Muscle layer of duodenum (tissue), 2 donors: ENCODE data around the gene RPL10.
"Not testable (repeated sequence)": the region's sequence is repeated elsewhere in the genome, so short reads cannot be mapped to it uniquely, and the experiment has no call there.

Experiments used
- H3K27ac ChIP-seq: one replicate; pipeline ENCODE4 v1.7.0; 2013; ENCODE audit warnings: mild to moderate bottlenecking, low read length
- H3K27me3 ChIP-seq: one replicate; pipeline ENCODE4 v1.7.0; 2013; ENCODE audit warnings: low read depth, mild to moderate bottlenecking, control low read depth, low read length
- H3K36me3 ChIP-seq, 2 donors: one replicate each; pipeline ENCODE4 v1.7.0; 2013; ENCODE audit warnings: low read length in 2 of 2, control low read depth in 1 of 2, mild to moderate bottlenecking in 1 of 2; ENCODE audit not compliant: insufficient read depth in 2 of 2, control insufficient read depth in 1 of 2
- H3K4me1 ChIP-seq, 2 donors: one replicate each; pipeline ENCODE4 v1.7.0; 2013; ENCODE audit warnings: low read length in 2 of 2, mild to moderate bottlenecking in 2 of 2, control low read depth in 1 of 2, moderate library complexity in 1 of 2; ENCODE audit not compliant: insufficient read depth in 2 of 2, control insufficient read depth in 1 of 2
- H3K4me3 ChIP-seq, 2 donors: one replicate each; pipeline ENCODE4 v1.7.0; 2013; ENCODE audit warnings: low read length in 2 of 2, low read depth in 1 of 2, mild to moderate bottlenecking in 1 of 2
- H3K9me3 ChIP-seq, 2 donors: one replicate each; pipeline ENCODE4 v1.7.0; 2013; ENCODE audit warnings: low read length in 2 of 2, control low read depth in 1 of 2, mild to moderate bottlenecking in 1 of 2; ENCODE audit not compliant: control insufficient read depth in 1 of 2
- donor health status: healthy.

Gene RPL10

DNA sequence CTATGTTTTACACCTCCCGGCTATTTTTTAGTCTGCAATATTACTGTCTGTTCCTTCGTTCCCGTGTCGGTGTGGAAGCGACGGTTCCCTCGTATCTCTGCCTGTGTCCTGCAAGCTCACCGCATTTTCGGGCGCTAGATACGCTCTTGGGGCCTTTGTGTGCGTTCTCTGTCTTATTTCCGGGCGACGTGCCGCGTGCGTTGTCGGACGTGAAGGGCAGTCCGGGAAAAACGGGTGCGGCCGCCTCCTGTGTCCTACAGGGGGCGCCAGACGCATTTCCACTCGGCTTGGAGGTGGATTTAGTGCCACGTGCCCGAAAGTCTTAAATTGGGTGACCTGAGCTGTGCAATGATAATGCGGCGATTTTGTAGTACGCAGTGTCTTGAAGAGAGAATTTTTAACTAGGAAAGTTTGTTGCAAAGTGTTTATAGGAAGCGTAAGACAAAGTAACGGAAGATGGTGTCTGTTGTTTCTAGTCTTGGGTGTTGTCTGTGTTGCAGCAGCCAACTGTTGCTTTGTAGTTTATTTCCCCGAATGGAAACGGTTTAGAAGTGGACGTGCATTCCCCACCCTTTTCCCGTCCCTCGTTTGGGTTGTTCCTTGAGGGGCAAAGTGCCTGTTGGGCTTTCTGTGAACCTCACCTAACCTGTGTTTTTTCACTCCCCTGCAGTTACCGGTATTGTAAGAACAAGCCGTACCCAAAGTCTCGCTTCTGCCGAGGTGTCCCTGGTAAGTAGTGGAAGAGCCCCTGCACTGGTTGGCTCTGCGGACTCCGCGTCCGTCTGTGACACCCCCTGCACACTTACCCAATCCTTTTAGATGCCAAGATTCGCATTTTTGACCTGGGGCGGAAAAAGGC lies 720 bp downstream of the RPL10 start:
- Histone ChIP-seq H3K27ac (peak overlapping the region; percentile 96), H3K9me3 (no peaks in the 10 kb centered on the region), H3K27me3 (no peaks in the 10 kb centered on the region), H3K4me3 (peak overlapping the region; percentile 70 to 92), H3K4me1 (peaks cover 2 to 12% of the 10 kb centered on the region in 2 donors), H3K36me3 (peaks cover 12 to 21% of the 10 kb centered on the region in 2 donors)

DNA sequence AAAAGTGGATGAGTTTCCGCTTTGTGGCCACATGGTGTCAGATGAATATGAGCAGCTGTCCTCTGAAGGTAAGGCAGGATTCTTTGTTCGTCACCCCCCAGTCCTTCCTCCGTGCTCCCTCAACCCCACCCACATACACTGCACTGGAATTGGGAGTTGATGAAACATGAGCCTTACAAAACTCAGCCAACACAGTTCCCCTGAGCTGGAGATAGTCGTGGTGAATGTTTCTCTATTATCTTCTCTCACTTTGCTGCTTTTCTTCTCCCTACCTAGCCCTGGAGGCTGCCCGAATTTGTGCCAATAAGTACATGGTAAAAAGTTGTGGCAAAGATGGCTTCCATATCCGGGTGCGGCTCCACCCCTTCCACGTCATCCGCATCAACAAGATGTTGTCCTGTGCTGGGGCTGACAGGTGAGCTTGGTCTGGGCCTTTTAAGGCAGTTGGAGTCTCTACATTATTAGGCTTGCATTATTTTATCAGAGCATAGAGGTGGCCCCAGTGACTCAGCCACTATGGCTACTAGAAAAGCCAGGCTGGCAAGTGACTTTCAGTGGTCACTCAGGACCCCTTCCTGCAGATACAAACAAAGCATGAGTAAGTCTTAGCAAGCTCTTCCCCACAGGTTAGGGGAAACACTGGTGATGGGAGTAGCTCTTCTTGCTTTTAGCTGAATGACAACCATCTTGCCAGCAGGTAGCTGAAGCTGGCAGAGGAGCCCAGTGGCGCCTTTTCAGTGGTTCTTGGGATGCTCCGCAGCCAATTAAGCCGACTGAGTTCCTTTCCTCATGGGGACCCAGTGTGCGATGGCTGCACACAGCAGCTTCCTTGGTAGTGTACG lies 1.6 kb downstream of the RPL10 start:
- Histone ChIP-seq H3K36me3 (peaks cover 12 to 21% of the 10 kb centered on the region in 2 donors), H3K27ac (peak overlapping the region; percentile 96), H3K27me3 (no peaks in the 10 kb centered on the region), H3K4me3 (peak overlapping the region; percentile 70 to 92), H3K4me1 (peaks cover 2 to 12% of the 10 kb centered on the region in 2 donors), H3K9me3 (no peaks in the 10 kb centered on the region)

DNA sequence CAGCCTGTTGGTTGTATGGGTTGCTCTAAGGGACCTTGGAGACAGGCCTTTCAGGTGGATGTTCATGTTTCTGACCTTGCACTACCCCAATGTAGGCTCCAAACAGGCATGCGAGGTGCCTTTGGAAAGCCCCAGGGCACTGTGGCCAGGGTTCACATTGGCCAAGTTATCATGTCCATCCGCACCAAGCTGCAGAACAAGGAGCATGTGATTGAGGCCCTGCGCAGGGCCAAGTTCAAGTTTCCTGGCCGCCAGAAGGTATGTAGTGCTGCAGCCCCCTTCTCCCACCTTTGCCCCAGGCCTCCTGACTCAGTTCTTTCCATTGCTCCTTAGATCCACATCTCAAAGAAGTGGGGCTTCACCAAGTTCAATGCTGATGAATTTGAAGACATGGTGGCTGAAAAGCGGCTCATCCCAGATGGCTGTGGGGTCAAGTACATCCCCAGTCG lies 2.2 kb downstream of the RPL10 start:
- H3K4me3 ChIP-seq, H3K9me3 ChIP-seq, H3K27ac ChIP-seq, H3K27me3 ChIP-seq: not testable (repeated sequence)
- Histone ChIP-seq H3K36me3 (peaks cover 12 to 21% of the 10 kb centered on the region in 2 donors), H3K4me1 (peaks cover 2 to 12% of the 10 kb centered on the region in 2 donors)

DNA sequence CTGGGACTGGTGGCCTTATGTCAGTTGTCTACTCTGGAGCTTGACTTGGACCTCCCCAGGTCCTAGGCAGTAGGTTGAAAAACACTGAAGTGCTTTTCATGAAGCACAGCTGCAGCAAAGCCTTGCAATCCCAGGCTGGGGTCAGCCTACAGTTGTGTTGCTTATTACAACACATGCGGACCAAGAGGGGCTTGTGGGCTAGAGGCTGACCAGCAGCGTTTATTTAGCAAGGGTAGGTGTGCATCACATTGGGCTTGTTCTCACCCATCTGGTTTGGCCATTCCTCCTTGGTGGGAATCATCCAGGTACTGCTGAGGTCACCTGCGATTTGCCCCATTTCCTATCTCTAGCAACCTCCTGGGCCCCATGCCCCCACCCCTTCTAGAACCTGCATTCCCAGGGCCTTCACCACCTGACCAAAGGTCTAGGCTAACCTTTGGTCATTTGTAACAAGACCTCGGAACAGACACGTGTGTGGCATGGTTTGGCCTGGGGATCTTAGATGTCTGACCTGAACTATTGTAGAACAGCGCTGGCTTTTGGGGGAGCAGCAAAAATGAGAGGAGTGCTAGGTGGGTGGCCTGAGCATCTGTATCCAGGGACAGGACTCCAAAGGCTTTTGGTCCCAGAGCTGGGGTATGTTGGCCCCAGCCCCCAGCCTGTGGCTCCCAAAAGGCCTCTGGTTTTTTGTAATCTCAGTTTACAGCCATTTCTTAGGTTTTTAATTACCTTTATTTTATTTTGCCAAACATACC lies 3.0 kb downstream of the RPL10 start:
- no peak overlapping the region for H3K27ac ChIP-seq
- peaks cover 12 to 21% of the 10 kb centered on the region in 2 donors for H3K36me3 ChIP-seq
- H3K4me3 ChIP-seq: no peak overlapping the region

DNA sequence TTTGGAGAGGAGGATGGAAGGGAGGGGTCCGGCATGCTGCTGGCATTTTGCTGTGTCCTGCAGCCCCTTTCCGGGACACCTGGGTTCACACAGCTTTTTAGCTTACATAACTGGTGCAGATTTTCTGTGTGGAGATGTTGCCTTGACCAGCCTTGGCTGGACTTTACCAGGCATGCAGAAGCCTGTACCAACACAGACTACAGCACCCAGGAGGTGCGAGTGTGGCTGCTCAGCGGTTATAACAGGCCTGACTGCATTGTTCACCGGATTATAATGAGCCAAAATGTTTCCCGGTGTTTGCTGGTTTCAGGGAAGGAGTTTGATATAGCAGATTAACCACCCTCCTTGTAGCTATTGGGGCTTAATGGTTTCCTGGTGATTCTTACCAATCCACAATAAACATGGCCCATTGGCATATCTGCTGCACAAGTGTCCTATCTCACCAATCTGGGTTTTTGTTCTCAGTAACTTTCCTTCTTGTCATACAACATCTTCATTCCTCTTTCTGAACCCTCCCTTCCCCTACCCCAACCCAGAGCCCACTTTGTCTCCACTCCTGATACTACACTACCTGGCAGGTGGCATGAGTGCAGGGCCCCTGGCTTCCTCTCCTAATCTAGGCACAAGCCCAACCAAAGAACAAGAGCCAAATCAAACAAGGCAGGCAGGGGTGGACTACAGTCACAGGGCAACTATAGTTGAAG lies 3.9 kb downstream of the RPL10 start:
- Histone ChIP-seq H3K27me3 (no peaks in the 10 kb centered on the region), H3K4me3 (no peak overlapping the region), H3K27ac (no peak overlapping the region), H3K4me1 (peaks cover 2 to 12% of the 10 kb centered on the region in 2 donors), H3K36me3 (peaks cover 12 to 21% of the 10 kb centered on the region in 2 donors), H3K9me3 (no peaks in the 10 kb centered on the region)

More for the DNA sequence above, 3.0 kb downstream of the RPL10 start:
- H3K9me3 ChIP-seq: no peaks in the 10 kb centered on the region
- H3K4me1 ChIP-seq: peaks cover 2 to 12% of the 10 kb centered on the region in 2 donors
- no peaks in the 10 kb centered on the region for H3K27me3 ChIP-seq

DNA sequence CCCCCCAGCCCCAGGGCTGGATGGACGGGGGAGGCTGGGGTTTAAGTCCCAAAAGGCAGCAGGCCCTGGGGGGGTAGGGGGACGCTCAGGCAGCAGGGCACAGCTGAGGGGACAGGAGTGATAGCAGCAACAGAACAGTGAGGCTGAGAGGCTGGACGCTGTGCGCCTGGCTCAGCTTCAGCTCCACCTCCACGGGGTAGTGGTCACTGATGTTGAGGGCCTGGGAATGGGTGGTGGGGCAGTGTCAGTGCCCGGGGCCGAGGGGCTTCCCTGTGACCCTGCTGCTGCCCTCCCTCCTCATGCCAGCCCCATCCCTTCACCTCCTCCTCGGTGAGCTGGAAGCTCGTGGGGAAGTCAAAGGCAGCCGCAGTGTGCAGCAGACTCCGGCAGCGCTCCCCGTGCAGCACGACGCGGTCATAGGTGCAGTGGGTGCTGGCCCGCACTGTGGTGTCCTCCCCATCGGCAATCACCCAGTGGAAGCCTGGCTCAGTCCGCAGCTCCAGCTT lies 4.5 kb downstream of the RPL10 start:
- Histone ChIP-seq H3K4me1 (peaks cover 2 to 12% of the 10 kb centered on the region in 2 donors), H3K9me3 (no peaks in the 10 kb centered on the region), H3K4me3 (no peak overlapping the region), H3K27me3 (no peaks in the 10 kb centered on the region), H3K27ac (no peak overlapping the region), H3K36me3 (peaks cover 12 to 20% of the 10 kb centered on the region in 2 donors)

DNA sequence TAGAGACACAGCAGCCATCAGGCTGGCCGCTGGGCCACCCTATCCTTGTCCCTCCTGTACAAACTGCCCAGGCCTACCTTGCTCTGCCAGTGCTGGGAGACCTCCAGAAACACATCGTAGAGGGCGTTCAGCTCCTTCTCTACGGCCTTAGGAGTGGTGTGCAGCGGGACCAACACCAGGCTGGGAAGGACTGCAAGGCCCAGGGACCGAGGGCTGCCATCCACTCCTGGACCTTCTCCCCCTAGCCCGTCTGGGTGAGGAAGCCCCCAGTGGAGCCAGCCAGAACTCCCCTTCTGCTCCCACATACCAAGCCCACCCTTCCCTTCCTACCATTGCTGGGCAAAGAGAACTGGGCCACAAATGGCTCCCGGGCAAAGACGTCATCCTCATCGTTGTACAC lies 5.0 kb downstream of the RPL10 start:
- Histone ChIP-seq H3K27me3 (no peaks in the 10 kb centered on the region), H3K27ac (no peak overlapping the region), H3K36me3 (peaks cover 12 to 18% of the 10 kb centered on the region in 2 donors), H3K4me1 (peaks cover 2 to 12% of the 10 kb centered on the region in 2 donors), H3K4me3 (no peak overlapping the region), H3K9me3 (no peaks in the 10 kb centered on the region)

DNA sequence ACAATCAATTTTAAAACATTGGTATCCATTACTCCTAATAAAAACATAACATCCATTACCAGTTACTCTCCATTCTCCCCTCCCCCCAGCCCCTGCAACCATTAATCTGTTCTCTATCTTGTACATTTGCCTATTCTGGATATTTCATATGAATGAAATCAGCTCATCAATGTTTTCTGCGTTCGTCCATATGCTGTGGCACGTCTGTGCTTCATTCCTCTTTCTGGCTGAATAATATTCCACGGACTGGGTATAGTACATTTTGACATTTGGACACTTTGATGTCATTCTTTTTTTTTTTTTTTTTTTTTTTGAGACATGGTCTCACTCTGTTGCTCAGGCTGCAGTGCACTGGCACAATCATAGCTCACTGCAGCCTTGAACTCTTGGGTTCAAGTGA lies 5.7 kb downstream of the RPL10 start:
- Histone ChIP-seq H3K4me1 (peaks cover 2 to 12% of the 10 kb centered on the region in 2 donors), H3K9me3 (no peaks in the 10 kb centered on the region), H3K36me3 (peaks cover 12 to 18% of the 10 kb centered on the region in 2 donors), H3K27me3 (no peaks in the 10 kb centered on the region), H3K27ac (no peak overlapping the region), H3K4me3 (no peak overlapping the region)

DNA sequence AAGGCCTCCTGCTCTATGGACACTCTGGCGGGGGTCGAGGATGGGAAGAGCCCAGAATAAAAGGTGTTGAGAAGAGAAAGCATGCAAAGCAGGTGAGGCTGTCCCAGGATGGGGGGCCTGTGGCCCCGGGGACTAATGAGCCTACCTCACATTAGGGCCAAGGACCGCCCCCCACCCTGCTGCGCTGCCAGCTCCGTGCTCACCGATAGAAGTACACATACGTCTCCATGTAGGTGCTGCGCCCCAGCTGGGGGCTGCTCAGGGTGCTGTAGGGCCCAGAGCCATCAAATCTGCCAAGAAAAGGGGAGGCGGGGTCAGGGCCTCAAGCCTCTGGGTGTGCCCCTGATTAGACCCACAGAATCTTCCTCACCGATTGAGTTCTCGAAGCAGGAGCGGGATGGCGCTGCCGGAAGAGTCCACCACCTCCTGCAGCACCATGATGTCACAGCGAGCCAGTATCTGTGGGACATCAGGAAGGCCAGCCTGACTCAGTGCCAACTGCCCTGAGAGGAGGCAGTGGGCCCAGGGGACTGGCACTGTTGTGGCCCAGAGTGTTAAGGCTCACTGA lies 6.5 kb downstream of the RPL10 start:
- Histone ChIP-seq H3K9me3 (no peaks in the 10 kb centered on the region), H3K27ac (no peak overlapping the region), H3K36me3 (peaks cover 4 to 12% of the 10 kb centered on the region in 2 donors), H3K4me1 (peaks cover 2 to 9% of the 10 kb centered on the region in 2 donors), H3K4me3 (no peak overlapping the region), H3K27me3 (no peaks in the 10 kb centered on the region)

DNA sequence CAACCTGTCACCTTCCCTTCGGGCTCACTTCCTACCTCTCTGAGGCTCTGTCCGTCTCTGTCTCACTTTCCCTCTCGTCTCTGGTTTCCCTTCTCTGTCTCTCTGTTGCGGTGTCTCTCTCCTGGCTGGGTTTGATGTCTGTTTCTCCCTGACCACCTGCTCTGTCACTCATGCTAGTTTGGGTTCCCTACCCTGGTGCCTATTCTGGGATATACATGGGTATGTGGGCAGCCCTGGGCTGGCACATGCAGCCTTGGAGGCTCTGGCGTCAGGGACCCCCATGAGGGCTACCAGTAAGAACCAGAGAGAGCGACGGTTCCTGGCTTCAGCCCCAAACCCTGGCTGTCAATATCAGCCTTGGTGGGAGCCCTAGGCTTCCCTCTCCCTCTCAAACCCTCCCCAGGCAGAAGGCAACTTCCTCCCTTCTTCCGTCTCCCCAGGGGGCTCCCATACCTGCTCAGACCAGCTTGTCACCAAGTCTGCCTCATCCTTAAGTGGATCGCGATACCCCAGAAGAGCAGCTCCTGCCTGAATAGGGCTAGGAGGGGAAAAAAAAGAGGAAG lies 10.6 kb downstream of the RPL10 start:
- no peaks in the 10 kb centered on the region for H3K27me3 ChIP-seq
- peak overlapping the region; percentile 44 to 45 for H3K4me3 ChIP-seq
- H3K9me3 ChIP-seq: no peaks in the 10 kb centered on the region
- peaks cover 0 to 3% of the 10 kb centered on the region in 2 donors for H3K36me3 ChIP-seq
- H3K27ac ChIP-seq: peak overlapping the region; percentile 60
- H3K4me1 ChIP-seq: peaks cover 0 to 5% of the 10 kb centered on the region in 2 donors
